Activated T-helper 9 cell treated with anti-CD3 and anti-CD28 coated beads, Interleukin-2, amount 50 U/mL, for 16 hours (primary cell): ENCODE data around the gene GTF2F2.
"Not testable (repeated sequence)": the region's sequence is repeated elsewhere in the genome, so short reads cannot be mapped to it uniquely, and the experiment has no call there.

Source experiments
- DNase-seq: peaks from one replicate; pipeline ENCODE4 v3.0.0-alpha.2; 2020; ENCODE audit warnings: low read depth

GTF2F2 gene

DNA sequence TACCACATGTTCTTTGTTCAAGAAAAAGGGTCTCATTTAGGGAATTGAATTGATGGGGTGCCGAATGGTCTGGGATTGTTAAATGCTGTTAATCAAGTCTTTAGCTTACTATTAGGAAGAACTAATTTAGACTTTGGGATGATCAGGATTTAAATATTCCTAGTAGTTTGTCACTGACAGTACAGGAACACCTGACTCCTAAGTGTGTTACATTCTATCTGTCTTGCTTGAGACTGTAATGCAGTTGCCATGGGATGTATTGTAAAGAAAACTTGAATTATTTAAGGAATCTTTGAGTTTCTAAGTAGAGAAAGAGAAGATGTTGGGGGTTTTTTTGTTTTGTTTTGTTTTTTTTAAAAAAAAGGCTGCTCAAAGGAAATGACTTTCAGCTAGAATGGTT, 98.4 kb downstream of the GTF2F2 start:
- no peak for DNase-seq

- no peak for DNase-seq
Observed at GRCh38 chr13:45219123-45219891, 99.0 kb downstream of the GTF2F2 start.

DNA sequence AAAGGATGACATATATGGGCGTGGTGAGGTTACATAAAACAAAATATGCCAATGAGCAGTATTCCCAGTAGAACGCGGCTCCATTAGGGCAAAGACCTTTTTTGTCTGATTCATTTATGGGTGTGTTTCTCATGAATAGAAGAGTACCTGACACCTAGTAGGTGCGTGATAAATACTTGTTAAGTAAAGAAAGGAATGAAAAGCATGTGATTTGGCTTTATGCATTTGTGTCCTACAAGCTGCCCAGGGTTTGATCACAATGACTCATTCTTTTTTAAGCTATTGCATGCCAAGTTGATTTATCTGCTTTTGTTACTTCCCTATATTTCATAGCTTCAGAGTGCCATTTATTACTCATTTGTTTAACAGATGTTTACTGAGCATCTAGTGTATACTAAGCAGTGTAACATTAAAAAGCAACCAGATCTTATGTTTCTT, 99.6 kb downstream of the GTF2F2 start:
- no peak for DNase-seq

DNA sequence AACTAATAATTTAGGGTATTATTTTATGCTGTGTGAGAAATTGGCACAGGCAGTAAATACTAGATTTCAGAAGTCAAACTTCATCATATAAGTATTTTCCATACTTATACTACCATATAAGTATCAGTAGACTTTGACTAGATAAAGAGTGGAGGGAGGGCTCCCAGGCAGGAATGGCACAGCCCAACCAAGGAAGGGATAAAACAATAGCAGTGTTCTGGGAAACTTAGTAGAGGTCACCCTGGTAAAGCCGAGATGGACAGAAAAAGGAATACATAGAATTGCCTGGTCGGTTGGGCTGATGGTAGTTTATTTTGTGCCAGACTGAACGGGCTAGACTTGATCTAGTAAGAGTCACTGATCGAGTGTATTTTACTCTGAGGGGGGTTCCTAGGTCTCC, 100.1 kb downstream of the GTF2F2 start:
- DNase-seq: no peak

GRCh38 chr13:45222516-45222915, 102.2 kb downstream of the GTF2F2 start:
- DNase-seq: no peak

DNA sequence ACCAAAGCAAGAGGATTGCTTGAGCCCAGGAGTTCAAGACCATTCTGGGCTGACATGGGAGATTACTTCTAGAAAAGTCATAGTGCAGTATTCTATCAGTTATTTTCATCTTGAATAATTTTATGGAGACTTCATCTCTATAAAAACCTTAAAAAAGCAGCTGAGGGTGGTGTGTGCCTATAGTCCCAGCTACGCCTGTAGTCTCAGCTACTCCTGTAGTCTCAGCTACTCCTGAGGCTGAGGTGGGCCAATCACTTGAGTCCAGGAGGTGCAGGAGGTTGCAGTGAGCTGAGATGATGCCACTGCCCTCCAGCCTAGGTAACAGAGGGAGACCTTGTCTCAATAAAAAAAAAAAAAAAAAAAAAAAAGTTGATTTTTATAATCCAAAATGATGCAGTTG, 102.6 kb downstream of the GTF2F2 start:
- no peak for DNase-seq

- no peak for DNase-seq
Observed at GRCh38 chr13:45224176-45224575, 103.9 kb downstream of the GTF2F2 start.

DNA sequence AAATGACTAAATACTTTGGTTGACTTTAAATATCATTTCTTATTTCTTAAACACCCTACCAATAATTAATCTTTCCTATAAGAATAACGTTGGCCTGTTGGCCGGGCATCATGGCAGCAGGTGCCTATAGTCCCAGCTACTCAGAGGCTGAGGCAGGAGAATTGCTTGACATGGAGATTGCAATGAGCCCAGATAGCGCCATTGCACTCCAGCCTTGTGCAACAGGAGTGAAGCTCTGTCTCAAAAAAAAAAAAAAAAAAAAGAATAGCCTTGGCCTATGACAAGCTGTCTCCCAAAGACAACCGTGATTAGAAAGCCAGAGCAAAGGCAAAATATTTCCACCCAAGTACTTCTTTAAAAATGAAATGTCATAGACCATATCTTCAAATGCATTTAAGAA, 105.1 kb downstream of the GTF2F2 start:
- DNase-seq: no peak

- DNase-seq: no peak
Observed at GRCh38 chr13:45226024-45226423, 105.7 kb downstream of the GTF2F2 start.

GRCh38 chr13:45228002-45228401, 107.7 kb downstream of the GTF2F2 start:
- no peak for DNase-seq

- DNase-seq: no peak
Observed at GRCh38 chr13:45229172-45229571, 108.9 kb downstream of the GTF2F2 start.

DNA sequence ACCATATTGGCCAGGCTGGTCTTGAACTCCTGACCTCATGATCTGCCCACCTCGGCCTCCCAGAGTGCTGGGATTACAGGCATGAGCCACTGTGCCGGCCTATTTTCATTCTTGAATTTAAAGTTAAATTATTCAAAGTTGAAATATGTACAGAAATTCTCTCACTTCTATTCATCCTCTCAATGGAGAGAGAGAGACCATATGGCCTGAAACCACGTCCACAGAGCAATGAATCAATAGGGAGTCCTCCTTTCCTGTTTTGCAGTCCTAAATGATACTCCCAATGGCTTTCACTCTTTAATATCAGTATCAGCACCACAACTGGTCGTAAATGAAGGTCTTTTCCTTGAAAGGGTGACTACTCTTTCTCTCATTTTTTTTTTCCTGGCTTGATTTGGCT, 111.0 kb downstream of the GTF2F2 start:
- no peak for DNase-seq

GRCh38 chr13:45231722-45232121, 111.4 kb downstream of the GTF2F2 start:
- DNase-seq: no peak

DNA sequence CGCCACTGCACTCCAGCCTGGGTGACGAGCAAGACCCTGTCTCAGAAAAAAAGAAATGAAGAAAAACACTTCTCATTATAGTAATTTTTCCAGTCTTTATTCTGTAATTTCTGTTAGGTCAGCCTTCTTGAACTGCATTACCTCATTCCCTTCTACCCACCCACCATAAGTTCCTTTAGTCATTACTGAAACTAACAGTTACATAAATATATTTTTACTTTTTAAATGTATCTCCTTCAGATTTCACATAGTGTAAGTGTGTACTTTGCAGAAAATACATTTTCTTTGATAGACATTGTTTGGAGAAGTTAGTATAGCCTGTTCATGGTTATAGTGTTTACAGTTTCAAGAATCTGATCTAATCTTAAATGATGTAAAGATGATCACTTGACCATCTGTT, 112.3 kb downstream of the GTF2F2 start:
- DNase-seq: no peak

DNA sequence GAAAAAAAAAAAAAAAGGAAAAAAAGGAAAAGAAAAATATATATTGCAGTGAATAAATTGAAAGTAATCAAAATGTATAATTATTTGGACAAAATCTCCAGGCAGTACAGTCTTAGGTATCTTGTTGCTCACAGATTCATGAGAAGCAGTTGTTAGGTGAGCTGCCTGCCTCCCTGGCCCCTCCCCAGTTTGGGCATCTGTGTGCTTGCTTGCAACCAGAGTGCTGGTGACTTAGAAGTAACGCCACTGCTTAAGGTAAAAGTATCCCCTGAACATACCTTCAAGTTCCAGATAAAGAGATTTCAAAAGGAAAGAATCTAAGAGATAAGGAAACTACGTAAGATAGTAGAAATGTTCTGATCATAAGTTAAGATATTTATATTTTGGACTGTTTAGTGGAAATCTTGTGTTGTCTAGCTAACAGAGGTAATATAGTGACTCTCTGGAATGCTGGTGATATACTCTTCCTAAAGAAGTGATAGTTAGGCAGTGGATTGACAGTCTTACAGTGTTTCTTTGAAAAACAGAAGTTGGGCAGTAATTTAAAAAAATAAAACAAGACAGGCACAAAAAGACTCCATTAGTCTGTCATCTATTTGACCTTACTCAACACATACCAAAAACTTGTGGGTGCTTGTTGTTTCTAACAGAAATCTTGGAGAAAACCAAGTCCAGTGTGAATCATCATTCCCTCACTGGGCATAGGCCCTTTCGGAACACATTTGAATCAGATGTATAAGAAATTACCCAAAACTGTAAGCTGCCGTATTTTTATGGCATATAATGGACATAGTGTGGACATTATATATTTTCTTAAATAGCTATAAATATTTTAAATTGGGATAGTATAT, 118.9 kb downstream of the GTF2F2 start:
- no peak for DNase-seq

DNA sequence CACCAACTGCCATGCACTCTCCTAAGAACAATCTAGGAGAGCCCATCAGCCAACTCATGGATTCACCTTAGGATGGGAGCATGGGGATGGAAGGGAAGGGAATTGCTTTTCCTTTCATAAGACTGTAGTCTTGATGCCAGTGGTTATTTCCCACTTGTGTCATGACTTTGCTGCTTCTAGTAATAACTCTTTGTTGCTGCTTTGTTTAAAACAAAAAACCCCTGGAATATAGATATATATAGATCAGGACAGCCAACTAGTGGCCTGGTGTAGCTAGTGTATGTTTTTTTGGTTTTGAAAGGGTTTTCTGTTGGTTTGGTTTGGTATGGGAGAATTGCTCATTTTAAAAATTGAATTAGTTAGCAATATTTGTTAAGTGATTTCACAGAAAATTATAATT, 119.8 kb downstream of the GTF2F2 start:
- DNase-seq: no peak

- DNase-seq: no peak
Observed at GRCh38 chr13:45242070-45242469, 121.8 kb downstream of the GTF2F2 start.

GRCh38 chr13:45242524-45242923, 122.2 kb downstream of the GTF2F2 start:
- DNase-seq: no peak

DNA sequence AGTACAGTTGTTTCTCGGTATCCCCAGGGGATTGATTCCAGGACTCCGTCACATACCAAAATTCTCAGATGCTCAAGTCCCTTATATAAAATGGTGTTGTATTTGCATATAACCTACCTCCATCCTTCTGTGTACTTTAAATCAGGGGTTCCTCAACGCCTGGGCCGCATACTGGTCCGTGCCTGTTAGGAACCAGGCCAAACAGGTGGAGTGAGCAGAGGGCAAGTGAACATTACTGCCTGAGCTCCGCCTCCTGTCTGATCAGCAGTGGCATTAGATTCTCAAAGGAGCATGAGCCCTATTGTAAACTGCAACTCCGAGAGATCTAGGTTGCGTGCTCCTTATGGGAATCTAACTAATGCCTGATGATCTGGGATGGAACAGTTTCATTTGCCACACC, 122.8 kb downstream of the GTF2F2 start:
- no peak for DNase-seq

DNA sequence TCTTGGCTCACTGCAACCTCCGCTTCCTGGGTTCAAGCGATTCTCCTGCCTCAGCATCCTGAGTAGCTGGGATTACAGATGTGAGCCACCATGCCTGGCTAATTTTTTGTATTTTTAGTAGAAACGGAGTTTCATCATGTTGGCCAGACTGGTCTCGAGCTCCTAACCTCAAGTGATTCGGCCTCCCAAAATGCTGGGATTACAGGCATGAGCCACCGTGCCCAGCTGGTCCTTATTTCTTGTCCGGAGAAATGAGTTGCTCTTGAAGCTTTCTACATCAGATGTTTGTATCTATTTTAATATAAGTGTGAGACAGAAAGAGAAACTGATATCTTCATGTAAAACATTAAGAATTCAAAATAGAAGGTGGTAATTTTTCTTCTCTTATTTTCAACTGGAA, 124.4 kb downstream of the GTF2F2 start:
- not testable (repeated sequence) for DNase-seq

- no peak for DNase-seq
Observed at GRCh38 chr13:45249662-45250061, 129.4 kb downstream of the GTF2F2 start.

GRCh38 chr13:45254396-45254795, 134.1 kb downstream of the GTF2F2 start:
- DNase-seq: no peak

- DNase-seq: no peak
Observed at GRCh38 chr13:45255247-45255987, 135.1 kb downstream of the GTF2F2 start.
